Hematopoietic multipotent progenitor cell (in vitro differentiated cells): Measurements from ENCODE around the gene ADISSP. TPM values are rescaled to one million over a fixed set of nuclear protein-coding genes. Genes with fewer than 3 reads are reported as not detected.

ENCODE experiments used
- DNase-seq, 3 donors: peaks; one replicate each; pipeline ENCODE4 v3.0.0-alpha.2; 2011 to 2015; ENCODE audit warnings: low read depth in 2 of 3, low spot score in 2 of 3
- total RNA-seq: library from RNA; depleted of rRNA; stranded (reverse); fragments of >200 nt; gene quantifications from one replicate; pipeline ENCODE4 v1.2.3, GENCODE V29; 2012

ADISSP gene
- total RNA-seq, 1 donor, result 40.9 TPM

DNA sequence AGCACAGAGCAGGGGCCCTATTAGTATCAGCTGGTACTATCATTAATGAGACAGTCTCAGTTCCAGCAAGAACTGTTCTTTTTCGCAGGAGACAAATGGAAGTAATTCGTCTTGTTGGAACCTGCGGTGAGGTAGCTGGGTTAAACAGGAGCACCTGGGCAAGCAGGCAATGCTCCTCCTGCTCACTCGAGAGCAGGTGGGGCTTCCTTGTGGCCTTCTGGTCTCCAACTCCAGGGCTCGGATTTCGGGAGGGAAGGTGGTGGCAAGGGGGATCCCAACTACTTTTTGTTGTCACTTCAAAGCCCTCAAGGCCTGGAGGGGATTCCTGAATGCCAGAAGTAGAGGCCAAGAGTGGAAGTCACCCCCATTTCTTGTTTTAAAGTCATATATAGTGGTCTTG lies 15.0 kb upstream of the ADISSP start:
- DNase-seq, result no peak

DNA sequence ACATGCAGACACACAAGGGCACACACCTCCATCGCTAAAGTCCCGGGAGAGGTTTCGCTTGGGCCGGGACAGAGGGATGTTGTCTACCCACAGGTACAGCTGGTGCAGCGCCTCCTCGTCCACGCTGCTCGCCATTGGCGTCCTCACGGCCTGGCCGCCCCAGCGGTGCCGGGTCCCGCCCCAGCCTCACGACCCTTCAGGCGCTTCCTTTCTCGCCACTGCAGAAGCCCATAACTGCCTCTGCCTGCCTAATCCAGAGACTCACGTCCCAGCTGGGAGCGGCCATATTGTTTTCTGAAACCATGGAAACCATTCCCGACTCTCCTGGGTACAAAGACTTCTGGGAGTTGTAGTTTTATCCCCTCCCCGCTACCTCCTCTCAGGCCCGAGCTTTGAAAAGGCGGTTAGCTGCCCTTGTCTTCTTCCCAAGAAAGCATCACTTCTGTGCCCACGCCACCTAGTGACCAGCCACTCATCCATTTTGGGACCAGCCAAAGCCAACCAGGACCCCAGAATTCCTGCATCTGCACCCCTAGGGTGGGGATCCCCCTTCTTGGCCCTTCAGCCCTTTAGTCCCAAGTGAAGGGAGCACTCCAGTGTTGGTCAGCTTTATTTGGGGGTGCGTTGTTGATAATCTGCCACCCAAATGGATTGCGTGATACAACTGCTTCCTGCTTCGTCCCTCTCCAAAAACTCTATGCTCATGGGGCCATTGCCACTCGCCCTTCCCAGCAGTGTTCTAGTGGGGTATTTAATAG lies 13.8 kb upstream of the ADISSP start, which contains the start of gene SPEF1:
Gene SPEF1, minus strand, starts transcription at position 296 of the 758 bp plus-strand sequence. Its CDS starts 161 bp downstream, at position 135.
- peak in 2 of 3 donors; percentile 76 to 84 for DNase-seq

DNA sequence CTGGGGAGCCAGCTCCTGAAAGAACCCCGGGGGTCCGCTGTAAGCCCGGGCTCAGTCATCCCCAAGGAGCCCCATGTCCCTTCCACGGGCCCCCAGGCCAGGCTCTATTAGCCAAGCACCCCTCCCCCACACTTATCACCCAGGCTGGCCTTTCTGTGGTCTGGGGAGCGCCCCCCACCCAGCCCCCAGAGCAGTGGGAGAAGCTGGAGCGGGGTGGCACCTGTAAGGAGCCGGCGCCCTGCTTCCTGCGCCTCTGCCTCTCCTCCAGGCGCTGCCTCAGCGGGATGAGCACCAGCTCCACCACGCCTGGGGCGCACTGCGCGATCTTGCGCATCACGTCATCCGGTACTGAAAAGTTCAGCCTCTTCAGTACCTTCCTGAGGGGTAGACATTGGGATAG lies 11.4 kb upstream of the ADISSP start:
- no peak for DNase-seq

DNA sequence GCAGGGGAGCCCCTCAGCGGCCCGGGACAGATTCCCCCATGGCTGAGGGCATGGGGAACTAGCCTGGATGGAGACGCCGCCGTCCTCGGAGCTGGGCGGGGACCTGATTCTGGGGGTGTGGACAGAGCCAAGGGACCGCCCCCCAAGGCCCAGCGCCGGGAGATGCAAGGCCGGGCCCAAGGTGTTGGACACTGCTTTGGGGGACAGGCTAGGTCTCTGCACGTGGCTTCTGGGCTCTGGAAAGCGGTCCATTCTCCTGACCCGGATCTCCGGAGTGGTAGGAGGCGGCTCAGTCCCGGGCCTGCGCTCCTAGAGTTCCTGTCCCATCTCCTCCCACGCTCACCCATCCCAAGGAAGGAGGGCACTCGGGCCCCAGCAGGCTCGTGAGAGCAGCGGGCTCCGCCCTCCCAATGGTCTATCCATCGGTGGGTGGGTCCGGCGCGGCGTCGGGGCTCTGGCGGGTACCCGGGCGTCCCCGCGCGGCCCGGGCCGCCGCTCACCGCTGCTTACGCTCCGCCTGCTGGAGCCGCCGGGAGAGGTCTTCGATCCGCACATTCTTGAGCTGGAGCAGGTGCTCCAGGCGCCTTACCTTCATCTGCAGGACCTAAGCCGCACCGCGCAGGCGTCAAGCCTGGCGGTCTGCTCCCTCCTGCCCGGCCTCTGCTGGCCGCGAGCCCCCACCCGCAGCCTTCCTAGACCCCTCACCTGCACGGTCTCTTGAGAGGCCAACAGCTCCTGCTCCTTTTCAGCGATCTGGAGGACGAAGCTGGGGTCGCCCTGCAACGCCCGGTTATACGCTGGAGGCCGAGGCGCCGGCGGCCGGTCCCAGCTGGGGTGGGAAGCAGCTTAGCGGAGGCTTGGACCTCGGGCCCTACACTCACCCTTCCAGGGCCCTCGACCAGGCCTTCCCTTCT lies 10.4 kb upstream of the ADISSP start:
- no peak for DNase-seq

DNA sequence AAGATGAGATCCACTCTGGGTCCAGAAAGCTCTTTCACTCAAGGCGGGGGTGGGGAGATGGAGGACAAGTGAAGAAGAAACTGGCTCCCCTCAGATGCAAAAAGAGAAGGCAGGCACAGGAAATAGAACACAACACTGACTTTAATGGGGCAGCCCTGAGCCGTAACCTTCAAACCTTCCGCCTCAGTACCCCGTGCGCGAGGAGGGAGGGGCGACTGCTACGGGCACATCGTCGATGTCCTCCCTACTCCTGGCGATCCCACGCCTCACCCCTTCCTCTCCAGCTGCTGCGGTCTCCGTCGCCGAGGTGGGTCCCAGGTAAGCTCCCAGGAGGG lies 9.8 kb upstream of the ADISSP start:
- DNase-seq, result no peak

DNA sequence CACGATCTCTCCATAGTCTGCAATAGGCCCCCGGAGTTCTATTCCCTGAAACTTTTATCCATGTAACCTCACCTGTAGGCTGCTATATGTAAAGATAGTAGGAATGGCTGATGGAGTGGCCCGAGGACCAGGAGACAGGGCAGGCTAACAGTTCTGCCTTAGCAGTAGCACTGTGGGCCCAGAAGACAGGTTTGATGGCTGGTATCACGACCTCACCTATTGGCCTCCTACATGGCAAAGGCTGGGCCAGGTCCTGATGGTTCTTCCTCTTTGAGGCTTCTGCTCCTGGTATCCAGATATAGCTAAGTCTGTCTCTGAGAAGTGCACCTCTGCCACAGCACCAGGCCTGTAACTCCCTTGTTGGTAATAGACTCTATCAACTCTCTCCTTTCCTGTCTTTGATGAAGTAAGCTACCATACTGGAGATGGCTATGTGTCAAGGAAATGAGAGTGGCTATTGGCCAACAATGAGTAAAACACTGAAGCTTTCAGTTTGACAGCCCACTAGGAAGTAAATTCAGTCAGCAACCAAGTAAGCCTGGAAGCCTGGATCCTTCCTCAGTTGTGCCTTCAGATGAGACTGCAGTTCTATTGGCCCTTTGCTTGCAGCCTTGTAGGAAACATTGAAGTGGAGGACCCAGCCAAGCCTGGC lies 8.0 kb upstream of the ADISSP start:
- DNase-seq, result no peak

DNA sequence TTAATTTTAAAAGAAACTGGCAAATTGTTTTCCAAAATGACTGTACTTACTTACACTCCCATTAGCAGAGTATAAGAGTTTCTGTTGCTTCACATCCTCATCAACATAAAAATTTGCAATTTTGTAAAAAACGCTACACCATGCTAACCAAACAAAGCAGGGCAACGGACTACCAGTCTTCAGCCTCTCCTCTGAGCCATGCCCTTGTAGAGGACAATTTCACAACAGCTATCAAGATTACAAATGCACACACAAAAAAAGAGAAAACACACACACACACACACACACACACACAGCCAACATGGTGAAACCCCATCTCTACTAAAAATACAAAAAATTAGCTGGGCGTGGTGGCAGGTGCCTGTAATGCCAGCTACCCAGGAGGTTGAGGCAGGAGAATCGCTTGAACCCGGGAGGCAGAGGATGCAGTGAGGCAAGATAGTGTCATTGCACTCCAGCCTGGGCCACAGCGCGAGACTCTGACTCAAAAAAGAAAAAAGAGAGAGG lies 4.1 kb upstream of the ADISSP start:
- no peak for DNase-seq

DNA sequence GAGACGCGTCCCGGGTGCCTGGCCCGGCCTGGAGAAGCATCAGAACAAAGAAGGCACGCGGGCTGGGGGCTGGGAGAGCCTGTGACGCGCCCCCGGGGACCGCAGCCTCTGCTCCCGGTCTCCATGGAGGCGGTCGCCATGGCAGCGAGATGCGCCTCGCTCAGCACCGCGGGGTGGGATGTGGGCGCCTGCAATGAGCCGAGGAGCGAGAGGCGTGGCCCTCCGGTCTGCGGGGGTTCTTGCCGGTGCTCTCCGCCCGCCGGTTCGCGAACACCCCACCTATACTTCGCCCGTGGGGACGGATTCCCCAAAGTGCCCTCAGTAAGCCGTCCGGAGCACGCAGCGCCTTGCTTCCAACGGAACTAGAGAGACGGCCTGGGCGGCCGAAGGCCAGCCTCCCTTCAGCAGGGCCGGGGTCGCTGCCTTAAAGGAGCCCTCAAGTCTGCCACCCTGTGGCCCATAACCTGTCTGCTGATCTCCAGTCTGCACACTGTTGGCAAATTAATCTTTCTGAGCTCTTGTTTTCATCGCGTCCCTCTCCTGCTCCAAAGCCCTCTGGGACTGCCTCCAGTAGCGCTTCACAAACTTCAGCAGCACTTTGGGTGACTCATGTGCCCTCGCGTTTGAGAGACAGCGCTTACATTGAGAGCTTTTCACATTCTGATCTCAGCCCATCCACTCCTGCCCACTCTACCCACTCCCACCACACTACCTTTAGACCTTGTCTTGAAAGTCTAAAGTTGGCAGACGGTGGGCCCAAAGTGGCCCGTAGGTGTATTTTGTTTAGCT lies 983 bp upstream of the ADISSP start:
- DNase-seq, result peak; percentile 75 to 88 (median 84)

DNA sequence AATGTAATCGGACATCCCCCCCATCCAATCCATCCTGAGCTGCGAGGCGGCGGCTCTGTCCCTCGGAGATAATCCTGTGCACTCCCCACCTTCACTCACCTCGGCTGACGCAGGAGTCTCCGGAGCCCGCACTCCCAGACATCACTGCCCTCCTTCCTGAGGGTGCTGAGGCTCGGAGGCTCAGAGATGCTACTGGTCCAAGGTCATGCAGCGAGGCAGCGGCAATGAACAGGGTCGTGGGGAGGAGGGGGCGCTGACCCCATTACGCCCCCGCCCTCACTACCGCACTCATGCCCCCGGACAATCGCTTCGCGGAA lies 485 bp downstream of the ADISSP start:
- DNase-seq, result no peak

DNA sequence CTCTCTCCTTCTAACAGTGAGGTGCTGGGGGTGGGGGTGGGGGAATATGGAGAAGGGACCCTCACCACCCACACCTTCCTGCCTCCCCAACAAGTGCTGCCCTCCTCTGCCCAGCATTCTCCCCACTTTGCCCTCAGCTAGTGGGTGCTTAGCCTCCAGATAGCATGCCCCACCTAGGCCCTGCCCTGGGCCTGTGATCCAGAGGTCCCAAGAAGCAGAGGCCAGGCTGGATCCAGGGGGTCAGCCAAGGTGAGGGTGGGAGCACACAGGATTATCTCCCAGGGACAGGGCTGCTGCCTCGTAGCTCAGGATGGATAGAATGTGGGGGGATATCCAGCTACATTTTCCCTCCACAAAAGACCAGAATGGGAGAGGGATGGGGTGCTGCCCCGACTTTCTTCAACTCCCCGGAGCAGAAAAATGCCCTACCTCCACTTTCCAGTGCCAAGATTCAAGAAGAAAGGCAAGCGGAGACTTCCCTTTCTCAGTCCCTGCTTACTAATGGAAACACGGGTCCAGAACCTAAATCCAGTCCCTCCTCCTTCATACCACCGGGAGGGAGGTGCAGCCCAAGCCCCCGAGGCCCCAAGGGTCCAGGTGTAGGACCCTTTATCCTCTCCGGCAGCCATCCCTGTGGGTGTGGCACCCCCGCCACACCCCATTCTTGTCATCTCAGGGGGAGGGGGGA lies 987 bp downstream of the ADISSP start:
- DNase-seq, result no peak

DNA sequence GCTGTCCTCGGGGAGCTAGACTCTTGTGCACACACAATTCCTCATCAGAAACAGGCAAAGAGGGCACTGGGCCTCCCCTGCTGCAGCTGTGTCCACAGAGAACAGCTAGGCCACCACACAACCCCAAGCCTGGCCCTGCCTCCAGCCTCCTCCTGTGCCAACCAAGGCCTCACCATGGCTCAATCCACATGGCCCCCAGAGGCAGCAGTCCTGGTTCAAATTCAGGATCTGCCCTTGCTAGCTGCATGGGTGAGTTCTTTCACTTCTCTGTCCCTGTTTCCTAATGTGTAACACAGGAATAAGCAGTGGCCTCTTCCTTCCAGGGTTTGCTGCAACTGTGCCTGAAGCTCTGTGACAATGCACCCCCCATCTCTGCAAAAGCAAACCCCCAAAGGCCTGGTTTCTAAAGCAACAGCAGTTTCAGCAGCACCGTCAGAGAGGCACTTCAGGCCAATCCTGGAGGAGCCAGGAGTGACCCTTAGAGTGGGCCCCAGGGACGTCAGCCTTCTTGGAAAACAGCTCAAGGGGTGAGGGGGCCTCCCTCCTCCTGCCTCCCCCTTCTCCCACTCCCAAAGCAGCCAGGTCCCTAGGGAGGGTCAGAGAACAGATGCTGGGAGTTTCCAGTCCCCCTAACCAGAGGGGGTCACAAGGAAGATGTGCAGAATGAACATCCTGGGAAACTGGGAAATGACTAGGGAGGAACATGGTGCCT lies 2.2 kb downstream of the ADISSP start:
- DNase-seq, result no peak

DNA sequence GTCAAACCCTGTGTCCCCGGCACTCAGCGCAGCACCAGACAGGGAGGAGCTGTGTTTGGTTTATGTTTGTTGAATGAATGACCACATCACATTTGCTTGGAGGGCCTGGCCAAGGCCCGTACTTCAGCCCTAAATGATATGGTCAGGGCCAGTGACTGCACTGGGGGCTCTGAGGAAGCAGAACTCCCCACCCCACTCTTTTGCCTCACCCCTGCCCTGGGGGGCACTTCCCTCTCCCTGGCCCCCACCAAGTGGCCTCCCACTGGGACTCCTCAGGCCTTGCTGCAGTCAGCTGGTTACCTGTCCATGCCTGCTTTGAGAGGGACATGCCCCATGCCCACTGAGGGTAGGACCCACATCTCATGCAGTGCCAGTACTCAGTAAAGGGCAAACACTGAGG lies 2.9 kb downstream of the ADISSP start:
- DNase-seq, result no peak

DNA sequence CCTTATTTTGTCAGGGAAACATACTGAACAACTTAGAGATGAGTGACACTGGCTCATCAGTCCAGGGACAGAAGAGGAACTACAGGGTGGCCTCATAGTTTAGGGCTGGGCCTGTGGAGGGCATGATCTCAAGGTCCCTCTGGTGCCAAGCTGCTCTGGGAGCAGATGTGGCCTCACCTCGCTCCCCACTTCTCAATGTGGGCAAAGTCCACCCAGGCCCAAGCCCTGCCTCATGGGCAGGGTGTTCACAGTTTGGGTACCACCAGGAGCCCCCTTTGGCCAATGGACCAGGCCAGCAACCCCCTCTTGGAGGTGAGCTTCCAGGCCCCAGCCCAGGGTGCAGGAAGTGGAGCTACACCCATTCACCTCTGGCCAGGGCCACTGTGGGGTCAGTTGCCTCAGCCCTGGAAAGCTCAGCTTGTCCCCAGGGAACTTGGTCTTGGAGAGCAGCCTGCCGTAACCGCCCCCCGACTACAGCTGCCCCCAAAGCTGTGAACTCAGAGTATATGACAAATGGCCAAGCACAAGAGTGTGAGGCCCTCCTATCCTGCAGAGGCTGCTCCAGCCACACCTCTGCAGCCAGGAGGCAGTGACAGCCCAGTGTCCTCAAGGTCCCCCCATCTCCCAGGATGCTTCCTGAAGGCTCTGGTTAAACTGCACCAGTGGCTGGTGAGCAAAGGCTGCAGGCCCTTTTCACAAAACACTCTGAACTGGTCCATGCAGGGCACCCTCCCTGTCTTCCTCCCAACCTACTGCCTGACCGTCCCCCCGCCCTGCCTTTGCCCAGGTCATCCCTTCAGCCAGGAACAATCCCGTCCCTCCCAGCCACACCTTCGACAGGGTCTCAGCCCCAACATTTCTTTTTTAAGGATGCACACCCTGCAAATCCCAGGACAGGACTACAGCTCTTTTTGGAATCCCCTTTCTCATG lies 3.6 kb downstream of the ADISSP start:
- DNase-seq, result no peak

DNA sequence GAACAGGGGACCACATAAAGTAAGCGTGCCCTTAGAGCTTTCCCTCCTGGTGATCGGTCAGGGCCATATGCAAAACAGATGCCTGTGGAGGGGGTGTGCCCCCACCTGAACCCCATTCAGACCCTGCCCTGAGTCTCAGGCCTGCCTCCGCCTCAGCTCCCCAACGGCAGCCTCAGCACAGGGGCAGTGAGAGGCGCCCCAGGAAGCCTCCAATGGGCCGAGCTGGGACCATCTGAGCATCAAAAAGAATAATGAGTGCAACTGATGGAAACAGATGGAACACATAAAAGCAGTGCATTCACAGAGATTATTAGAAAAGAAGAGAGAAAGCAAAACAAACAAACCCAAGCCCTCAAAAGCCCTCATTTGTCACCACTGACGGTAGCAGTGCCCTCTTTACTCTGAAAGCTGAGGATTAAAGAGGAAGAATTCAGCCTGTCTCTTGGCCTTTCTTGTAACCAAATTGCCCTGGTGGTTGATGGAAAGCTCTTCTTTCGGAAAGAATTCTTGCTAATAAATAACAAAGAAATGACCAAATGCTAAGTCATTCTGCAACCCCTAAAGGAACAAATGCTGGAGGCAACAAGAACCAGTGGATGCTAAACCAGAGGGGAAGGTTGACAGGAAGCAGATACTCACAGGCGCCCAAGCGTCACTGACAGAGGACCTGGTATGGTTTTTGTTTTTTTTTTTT lies 6.8 kb downstream of the ADISSP start:
- DNase-seq, result peak in 1 of 3 donors; percentile 76

DNA sequence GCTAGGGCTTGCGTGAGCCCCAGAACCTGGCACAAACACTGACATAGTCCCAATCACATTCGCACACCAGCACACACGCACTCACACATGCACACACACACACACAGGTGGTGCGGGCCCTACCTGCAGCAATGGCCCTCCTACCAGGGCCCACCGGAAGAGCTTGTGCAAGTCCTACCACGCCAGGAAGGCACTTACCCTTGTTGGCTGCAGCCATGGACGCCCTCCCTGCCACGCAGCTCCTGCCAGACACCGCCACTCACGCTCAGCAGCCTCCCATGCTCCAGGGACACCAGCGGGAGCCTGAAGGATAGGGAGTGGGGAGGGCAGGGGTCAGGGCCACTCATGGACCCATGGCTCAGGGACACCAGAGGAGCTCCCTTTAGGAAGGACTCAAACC lies 7.7 kb downstream of the ADISSP start:
- no peak for DNase-seq

DNA sequence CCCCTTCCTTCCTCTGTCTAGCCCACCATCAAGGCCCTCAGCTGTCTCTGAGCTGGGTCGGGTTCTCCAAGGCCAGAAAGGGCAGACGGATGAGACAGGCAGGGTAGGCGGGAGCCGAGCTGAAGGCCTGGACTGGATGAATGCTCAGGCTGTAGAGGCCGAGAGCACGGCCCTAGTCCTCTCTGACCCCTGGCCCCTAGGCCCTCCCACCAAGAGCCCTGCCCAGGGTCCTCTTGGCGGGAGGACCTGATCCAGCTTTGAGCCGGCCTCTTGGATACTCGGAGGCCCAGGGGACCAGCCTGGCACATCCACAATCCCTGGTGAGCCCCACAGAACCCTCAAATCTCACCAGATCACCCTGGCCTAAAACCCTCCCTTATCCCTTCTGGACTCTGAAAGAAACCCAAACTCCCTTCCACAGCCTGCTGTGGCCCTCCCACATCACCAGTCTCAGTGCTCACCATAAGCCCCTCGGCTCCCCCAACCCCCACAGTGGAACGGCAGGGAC lies 8.2 kb downstream of the ADISSP start:
- DNase-seq, result no peak

DNA sequence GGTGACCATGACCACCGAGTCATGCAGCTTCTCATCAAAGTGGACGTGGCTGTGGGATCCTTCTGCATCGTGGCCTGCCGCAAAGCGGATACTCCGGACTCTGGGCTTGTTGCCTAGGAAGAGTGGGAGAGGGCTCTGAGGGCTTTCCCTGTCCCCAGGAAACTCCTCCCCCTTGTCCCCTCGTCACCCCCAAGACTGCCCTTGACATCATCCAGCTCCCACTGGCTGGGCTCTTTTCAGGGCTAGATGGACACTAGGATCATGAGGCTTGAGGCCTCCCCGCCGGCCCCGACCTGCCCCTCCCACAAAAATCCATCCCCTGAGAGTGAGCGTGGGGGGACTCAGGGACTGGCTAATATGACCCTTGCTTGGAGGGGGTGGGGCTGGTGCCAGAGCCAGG lies 9.0 kb downstream of the ADISSP start:
- no peak for DNase-seq
